ENCODE data around the gene ADGRA1. TPM values are rescaled to one million over a fixed set of nuclear protein-coding genes. Genes with fewer than 3 reads are reported as not detected.
A peak's percentile ranks its signal among the peaks of the same experiment; 100 is the strongest.

ADGRA1 gene
- total RNA-seq, 2 donors from 2014 or later: not detected

DNA sequence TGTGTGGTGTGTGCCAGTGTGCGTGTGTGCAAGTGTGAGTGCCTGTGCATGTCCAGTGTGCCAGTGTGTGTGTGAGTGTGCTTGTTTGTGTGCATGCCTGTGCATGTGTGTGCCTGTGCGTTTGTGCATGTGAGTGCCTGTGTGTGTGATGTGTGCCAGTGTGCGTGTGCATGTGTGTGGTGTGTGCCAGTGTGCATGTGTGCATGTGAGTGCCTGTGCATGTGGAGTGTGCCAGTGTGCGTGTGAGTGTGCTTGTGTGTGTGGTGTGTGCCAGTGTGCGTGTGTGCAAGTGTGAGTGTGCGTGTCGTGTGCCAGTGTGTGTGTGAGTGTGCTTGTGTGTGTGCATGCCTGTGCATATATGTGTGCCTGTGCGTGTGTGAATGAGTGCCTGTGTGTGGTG lies 33.8 kb downstream of the ADGRA1 start:
- ATAC-seq (no peak), DNase-seq (no peak)
- intact Hi-C loops (cut with DNase I, micrococcal nuclease): loop anchor here in 1 of 2 donors (10.0 kb wide), 1 partner anchor 287 kb away; no protein-coding TSS in a partner anchor

- ATAC-seq: no peak
- DNase-seq: no peak
- intact Hi-C loops (cut with DNase I, micrococcal nuclease): loop anchor here in 1 of 2 donors (10.0 kb wide), 1 partner anchor 288 kb away; no protein-coding TSS in a partner anchor
These were observed 34.6 kb downstream of the ADGRA1 start for GRCh38 chr10:133122171-133122935.

GRCh38 chr10:133123050-133123745 lies 35.5 kb downstream of the ADGRA1 start:
- no peak for ATAC-seq
- intact Hi-C loops (cut with DNase I, micrococcal nuclease): loop anchor here in 1 of 2 donors (10.0 kb wide), 1 partner anchor 288 kb away; no protein-coding TSS in a partner anchor
- DNase-seq: no peak

- intact Hi-C loops (cut with DNase I, micrococcal nuclease): loop anchor here in 1 of 2 donors (10.0 kb wide), 1 partner anchor 289 kb away; no protein-coding TSS in a partner anchor
- ATAC-seq: no peak
- DNase-seq: no peak
These were observed 36.1 kb downstream of the ADGRA1 start for GRCh38 chr10:133123746-133124356.

DNA sequence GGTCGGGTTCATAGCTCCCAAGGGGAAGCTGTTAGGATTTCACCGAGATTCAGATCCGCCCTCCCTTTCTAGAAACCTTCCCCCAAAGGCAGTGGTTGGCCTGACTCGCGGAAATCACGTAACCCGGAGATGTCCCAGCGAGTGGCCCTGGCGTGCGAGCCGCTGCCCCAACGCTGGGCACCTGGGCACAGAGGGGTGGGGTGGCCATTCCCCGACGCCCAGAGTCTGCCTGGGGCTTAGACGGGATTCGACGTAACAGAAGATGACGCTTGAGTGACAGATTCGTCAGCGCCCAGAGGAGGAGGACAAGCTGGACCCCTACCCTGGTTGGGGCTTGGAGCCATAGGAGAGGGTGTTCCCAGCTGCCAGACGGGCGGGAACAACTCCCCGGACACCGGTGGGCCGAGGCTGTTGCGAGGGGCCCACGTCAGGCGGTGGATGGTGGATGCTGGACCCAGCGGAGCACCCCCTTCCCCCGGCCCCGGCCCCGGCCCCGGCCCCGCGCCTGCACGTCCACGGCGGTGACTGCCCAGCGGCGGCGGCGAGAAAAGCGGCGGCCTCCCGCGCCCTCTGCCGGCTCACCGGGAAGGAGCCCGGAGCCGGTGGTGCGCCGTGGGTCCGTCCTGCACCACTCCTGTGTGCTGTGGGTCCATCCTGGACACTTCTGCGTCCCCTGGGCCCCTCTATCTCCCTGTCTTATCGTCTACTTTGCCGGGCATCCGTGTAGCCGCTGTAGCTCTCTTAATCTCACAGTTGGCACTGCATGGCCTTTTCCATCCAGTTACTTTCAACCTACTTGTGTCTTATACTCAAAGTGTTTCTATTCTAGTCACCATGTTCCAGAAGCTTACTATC lies 36.9 kb downstream of the ADGRA1 start:
- intact Hi-C loops (cut with DNase I, micrococcal nuclease): loop anchor here in 1 of 2 donors (10.0 kb wide), 1 partner anchor 290 kb away; no protein-coding TSS in a partner anchor
- DNase-seq: peak in 1 of 2 donors; percentile 28
- peak; percentile 85 for ATAC-seq

GRCh38 chr10:133125901-133126300 lies 38.2 kb downstream of the ADGRA1 start:
- intact Hi-C loops (cut with DNase I, micrococcal nuclease): loop anchor here in 1 of 2 donors (10.0 kb wide), 1 partner anchor 291 kb away; no protein-coding TSS in a partner anchor
- ATAC-seq (no peak), DNase-seq (no peak)

GRCh38 chr10:133126431-133127290 lies 38.9 kb downstream of the ADGRA1 start:
- intact Hi-C loops (cut with DNase I, micrococcal nuclease): loop anchor here in 1 of 2 donors (10.0 kb wide), 1 partner anchor 292 kb away; no protein-coding TSS in a partner anchor
- DNase-seq (peak in 1 of 2 donors; percentile 22), ATAC-seq (no peak)

DNA sequence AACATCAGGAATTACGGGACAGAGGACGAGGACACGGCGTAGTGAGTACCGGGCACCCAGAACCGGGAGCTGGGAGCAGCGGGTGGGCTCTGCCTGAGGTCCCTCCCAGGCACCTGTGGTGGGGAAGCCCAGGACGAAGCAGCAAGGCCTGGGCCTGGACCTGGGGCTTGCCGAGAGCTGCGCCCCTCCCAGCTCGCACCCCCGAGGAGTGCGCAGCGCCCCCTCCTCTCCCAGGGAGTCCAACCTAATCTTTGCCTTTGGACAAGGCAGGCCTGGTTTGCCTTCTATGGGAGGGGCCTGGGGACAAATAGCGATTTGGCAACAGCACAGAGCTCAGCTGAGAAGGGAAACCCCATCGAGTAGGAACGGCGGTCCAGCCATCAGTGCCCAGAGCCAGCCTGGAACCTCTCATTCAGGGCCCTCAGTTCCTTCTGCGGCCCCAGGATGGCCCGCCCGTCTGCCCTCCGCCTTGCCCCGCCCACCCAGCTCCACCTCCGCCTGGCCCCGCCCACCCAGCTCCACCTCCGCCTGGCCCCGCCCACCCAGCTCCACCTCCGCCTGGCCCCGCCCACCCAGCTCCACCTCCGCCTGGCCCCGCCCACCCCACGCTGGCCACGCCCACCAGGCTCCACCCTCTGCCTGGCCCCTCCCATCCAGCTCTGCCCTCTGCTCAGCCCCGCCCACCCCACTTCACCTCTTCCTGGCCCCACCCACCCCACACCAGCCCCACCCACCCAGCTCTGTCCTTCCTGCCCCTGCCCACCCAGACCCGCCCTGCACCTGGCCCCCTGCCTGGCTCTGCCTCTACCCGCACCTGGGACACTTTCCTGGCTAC lies 39.8 kb downstream of the ADGRA1 start:
- ATAC-seq: no peak
- intact Hi-C loops (cut with DNase I, micrococcal nuclease): loop anchor here in 1 of 2 donors (10.0 kb wide), 1 partner anchor 293 kb away; no protein-coding TSS in a partner anchor
- peak in 1 of 2 donors; percentile 17 for DNase-seq

DNA sequence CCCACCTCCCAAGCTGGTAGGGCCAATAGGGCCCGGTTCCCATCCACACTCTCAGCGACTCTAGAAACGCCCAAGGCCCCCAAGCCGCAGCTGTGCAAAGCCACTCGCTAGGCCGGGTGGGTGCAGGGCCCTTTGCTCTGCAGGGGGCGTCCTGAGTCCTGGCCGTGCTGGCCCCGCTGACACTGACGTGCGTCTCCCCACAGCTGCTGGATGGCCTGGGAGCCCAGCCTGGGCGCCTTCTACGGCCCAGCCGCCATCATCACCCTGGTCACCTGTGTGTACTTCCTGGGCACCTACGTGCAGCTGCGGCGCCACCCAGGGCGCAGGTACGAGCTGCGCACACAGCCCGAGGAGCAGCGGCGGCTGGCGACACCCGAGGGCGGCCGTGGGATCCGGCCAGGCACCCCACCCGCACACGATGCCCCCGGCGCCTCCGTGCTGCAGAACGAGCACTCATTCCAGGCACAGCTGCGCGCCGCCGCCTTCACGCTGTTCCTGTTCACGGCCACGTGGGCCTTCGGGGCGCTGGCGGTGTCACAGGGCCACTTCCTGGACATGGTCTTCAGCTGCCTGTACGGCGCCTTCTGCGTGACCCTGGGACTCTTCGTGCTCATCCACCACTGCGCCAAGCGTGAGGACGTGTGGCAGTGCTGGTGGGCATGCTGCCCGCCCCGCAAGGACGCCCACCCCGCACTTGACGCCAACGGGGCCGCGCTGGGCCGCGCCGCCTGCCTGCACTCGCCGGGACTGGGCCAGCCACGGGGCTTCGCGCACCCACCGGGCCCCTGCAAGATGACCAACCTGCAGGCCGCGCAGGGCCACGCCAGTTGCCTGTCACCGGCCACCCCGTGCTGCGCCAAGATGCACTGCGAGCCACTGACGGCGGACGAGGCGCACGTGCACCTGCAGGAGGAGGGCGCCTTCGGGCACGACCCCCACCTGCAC lies 40.7 kb downstream of the ADGRA1 start:
- ATAC-seq (no peak), DNase-seq (peak in 1 of 2 donors; percentile 21)
- intact Hi-C loops (cut with DNase I, micrococcal nuclease): loop anchor here in 1 of 2 donors (10.0 kb wide), 1 partner anchor 294 kb away; no protein-coding TSS in a partner anchor

DNA sequence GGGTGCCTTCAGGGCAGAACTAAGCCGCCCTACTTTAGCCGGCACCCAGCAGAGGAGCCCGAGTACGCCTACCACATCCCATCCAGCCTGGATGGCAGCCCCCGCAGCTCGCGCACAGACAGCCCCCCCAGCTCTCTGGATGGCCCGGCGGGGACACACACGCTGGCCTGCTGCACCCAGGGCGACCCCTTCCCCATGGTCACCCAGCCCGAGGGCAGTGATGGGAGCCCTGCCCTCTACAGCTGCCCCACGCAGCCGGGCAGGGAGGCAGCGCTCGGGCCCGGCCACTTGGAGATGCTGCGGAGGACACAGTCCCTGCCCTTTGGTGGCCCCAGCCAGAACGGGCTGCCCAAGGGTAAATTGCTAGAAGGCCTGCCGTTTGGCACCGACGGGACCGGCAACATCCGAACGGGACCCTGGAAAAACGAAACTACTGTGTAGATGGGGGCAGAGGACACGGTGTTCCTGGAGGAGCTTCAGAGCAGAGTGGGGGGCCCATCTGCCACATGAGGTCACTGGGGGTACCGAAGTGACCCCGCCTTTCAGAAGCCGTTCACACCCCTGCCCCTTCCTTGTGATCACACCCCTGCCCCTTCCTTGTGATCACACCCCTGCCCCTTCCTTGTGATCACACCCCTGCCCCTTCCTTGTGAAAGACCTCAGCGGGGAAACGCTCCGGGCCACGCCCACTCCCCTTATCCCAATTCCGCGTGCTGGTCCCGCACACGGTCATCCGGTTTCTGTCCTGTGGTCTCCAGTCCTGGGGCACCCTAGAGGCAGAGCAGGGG lies 41.5 kb downstream of the ADGRA1 start:
- no peak for ATAC-seq
- no peak for DNase-seq
- intact Hi-C loops (cut with DNase I, micrococcal nuclease): loop anchor here in 1 of 2 donors (10.0 kb wide), 1 partner anchor 294 kb away; no protein-coding TSS in a partner anchor

GRCh38 chr10:133129859-133130495 lies 42.3 kb downstream of the ADGRA1 start:
- no peak for ATAC-seq
- intact Hi-C loops (cut with DNase I, micrococcal nuclease): loop anchor here in 1 of 2 donors (10.0 kb wide), 1 partner anchor 295 kb away; no protein-coding TSS in a partner anchor
- no peak for DNase-seq

DNA sequence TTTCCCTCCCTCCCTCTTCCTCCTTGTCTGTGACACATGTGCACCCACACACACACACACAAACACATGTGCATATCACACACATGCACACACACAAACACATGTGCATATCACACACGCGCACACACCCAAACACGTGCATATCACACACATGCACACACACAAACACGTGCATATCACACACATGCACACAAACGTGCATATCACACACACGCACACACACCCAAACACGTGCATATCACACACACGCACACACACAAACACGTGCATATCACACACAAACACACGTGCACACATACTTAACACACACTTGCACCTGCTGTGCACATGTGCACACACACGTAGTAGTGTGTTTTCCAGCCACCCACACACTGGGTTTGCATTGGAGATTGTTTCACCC lies 42.9 kb downstream of the ADGRA1 start:
- ATAC-seq (no peak), DNase-seq (no peak)
- intact Hi-C loops (cut with DNase I, micrococcal nuclease): no loop called here

DNA sequence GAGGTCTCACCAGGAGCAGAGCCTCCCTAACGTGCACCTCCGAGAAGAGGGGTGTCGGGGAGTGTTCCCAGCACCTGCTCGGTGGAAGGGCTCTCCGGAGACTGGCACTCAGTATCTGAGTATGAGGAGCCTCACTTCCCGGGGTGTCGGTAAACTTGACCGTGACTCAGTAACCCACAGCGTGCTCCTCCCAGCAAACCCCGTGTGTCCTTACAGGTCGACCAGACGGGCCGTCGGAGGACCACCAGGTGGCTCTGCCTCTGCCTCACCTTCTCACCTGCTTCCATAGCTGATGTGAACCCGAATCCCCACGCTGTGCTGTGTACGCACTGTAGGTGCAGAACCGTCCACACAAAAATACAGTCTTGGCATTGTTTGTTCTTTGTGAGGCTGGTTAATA lies 43.3 kb downstream of the ADGRA1 start:
- intact Hi-C loops (cut with DNase I, micrococcal nuclease): no loop called here
- DNase-seq (no peak), ATAC-seq (no peak)
